RWPE1 (cell line): ENCODE data around the gene RXRA.

Source experiments
- CTCF ChIA-PET: fragments of 350-600 bp; sonication (Branson Sonifier 250); formaldehyde crosslinking; extraction: SDS; loops from one replicate; lab custom pipeline; 2021; lab: Yijun Ruan, JAX
- POLR2A ChIA-PET: fragments of 400-600 bp; formaldehyde crosslinking; extraction: SDS; loops from one replicate; lab custom pipeline; 2020; ENCODE audit warnings: antibody characterized with exemption; ENCODE audit not compliant: low non-redundant PET; lab: Yijun Ruan, JAX
- DNase-seq: peaks from one replicate; pipeline ENCODE4 v3.0.0; 2012; ENCODE audit warnings: low spot score
- H3K27ac ChIP-seq: fragments of 450-650 bp; 2 replicates; pipeline ENCODE4 v1.5.1; 2017
- CTCF ChIP-seq: fragments of 450-650 bp; conservative IDR thresholded peaks from 2 replicates; pipeline ENCODE4 v1.5.1; 2017; ENCODE audit warnings: low read depth, mild to moderate bottlenecking

The RXRA gene

GRCh38 chr9:134438195-134438788 lies 112.0 kb downstream of the RXRA start:
- no peak for TF ChIP-seq CTCF

GRCh38 chr9:134439368-134439784 lies 113.1 kb downstream of the RXRA start:
- peak overlapping the region; percentile 100 for H3K27ac ChIP-seq
- CTCF ChIA-PET: interaction anchor here (0.6 to 1.6 kb wide), 5 partner anchors 10 to 562 kb away, joined by 3 to 10 read pairs (median 3); no protein-coding TSS in a partner anchor
- POLR2A ChIA-PET: interaction anchor here (1.0 kb wide), 1 partner anchor 61 kb away, joined by 3 read pairs; no protein-coding TSS in a partner anchor
- TF ChIP-seq CTCF: no peak
- no peak for DNase-seq

More at GRCh38 chr9:134438195-134438788, 112.0 kb downstream of the RXRA start:
- DNase-seq: no peak
- peak overlapping the region; percentile 100 for H3K27ac ChIP-seq
- CTCF ChIA-PET: interaction anchor here (0.6 to 1.6 kb wide), 3 partner anchors 9 to 448 kb away, joined by 3 to 6 read pairs (median 4); no protein-coding TSS in a partner anchor
- POLR2A ChIA-PET: interaction anchor here (0.5 to 0.6 kb wide), 2 partner anchors 264 to 271 kb away, joined by 3 read pairs; no protein-coding TSS in a partner anchor

- CTCF ChIA-PET: interaction anchor here (0.7 kb wide), 1 partner anchor 71 kb away, joined by 3 read pairs; no protein-coding TSS in a partner anchor
- DNase-seq: no peak
- POLR2A ChIA-PET: interaction anchor here (0.6 kb wide), 1 partner anchor 78 kb away, joined by 3 read pairs; no protein-coding TSS in a partner anchor
- peak overlapping the region; percentile 84 for H3K27ac ChIP-seq
- TF ChIP-seq CTCF: no peak
These were observed 114.5 kb downstream of the RXRA start for GRCh38 chr9:134440636-134441226.

- no peak for TF ChIP-seq CTCF
- POLR2A ChIA-PET: interaction anchor here (0.6 kb wide), 1 partner anchor 79 kb away, joined by 3 read pairs; no protein-coding TSS in a partner anchor
- CTCF ChIA-PET: interaction anchor here (1.1 to 3.0 kb wide), 3 partner anchors 33 to 271 kb away, joined by 3 to 65 read pairs (median 28); no protein-coding TSS in a partner anchor
- DNase-seq: no peak
- peak overlapping the region; percentile 84 for H3K27ac ChIP-seq
These were observed 115.2 kb downstream of the RXRA start for GRCh38 chr9:134441227-134442084.

GRCh38 chr9:134442085-134442474 lies 115.8 kb downstream of the RXRA start:
- no peak for TF ChIP-seq CTCF
- H3K27ac ChIP-seq: peak overlapping the region; percentile 84
- no peak for DNase-seq
- POLR2A ChIA-PET: no interaction called here
- CTCF ChIA-PET: interaction anchor here (0.6 to 3.0 kb wide), 11 partner anchors 18 to 272 kb away, joined by 3 to 65 read pairs (median 6); no protein-coding TSS in a partner anchor
